Iris pigment epithelial cell (primary cell): ENCODE measurements around the gene GRPEL2.
A peak's percentile ranks its signal among the peaks of the same experiment; 100 is the strongest.

Source experiments
- DNase-seq: peaks from one replicate; pipeline ENCODE4 v3.0.0-alpha.2; 2011; ENCODE audit warnings: low read depth

The GRPEL2 gene

DNA sequence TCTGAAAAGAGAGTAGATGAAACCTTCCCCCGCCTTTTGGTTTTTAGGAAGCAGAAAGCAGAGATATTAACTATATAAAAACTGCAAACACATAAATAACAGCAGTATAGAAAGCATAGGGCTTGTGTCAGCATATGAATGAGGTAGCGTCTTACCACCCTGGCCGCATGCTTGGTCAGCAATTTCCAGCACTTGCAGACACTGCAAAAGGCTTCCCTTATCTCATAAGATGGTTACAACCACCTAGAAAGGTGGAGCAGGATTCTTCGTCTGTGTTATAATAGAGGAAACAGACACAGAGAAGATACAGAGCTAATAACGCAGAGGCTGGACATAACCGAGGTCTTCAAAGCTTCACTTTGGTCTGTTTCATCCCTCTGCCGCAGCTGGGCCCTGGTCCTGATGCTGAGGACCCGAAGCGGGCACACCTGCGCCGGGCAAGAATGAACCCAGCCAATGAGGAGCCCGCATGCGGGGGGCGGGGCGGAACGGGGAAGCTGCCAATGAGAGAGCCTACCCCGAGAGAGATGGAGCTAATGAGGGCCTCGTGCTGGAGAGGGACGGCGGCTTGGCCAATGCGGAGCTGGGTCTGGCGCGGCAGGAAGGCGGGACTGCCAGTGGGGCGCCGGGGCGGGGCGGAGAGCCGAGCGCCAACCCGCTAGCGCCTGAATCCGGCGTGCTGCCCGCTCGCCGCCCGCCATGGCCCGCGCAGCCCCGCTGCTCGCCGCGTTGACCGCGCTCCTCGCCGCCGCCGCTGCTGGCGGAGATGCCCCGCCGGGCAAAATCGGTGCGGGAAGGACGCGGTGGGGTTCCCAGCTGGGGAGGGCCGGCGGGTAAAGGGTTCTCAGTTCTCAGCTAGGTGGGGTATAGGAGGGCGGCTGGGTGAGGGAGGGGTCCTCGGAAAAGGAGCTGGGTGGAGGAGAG lies 12.3 kb downstream of the GRPEL2 start, which contains the start of gene PCYOX1L:
PCYOX1L (plus strand) TSS at position 677 of the 924 bp plus-strand sequence; CDS start at position 700, 23 bp downstream.
- peak; percentile 96 for DNase-seq

DNA sequence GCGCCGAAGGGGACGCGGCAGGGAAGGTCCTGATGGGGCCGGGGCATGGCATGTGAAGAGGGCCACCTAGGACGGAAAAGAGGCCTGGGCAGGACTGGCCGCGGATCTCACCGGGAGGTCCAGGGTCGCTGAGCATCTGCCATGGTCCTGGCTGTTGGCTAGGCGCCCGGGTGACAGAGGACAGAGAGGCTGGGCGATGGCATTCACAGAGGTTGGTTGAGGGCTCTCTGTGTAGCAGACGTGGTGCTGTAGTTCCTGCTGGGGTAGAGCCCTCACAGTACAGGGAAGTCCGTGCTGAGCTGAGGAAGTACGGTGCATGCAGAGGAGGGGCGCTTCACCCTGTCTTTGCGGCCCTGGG lies 13.0 kb downstream of the GRPEL2 start:
- DNase-seq = peak; percentile 28

DNA sequence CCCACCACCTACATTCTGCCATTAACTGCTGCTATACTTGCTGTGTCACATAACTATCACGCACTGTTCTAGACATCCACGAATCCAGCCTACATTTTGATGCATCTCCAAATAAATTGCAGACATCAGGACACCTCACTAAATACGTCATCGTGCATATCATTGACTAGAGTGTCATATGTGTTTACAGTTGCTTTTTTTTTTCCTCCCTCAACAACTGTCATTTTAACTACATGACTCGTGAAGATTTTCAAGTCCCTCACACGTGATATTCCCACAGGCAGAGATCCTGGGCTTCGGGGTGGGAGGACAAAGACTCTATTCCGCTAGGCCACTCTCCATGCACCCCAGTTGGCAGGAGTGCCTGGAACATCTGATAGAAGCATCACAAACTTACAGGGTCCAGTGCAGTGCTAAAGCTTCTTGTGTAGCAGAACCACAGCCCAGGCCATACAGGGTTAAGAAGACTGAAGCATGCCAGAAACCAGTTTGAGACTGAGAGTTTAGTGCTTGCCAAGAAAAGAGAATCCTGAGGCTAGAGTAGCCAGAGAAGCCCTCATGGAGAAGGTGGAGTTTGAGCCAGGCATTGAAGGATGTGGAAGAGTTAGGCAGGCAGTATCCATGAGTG lies 13.7 kb downstream of the GRPEL2 start:
- no peak for DNase-seq

DNA sequence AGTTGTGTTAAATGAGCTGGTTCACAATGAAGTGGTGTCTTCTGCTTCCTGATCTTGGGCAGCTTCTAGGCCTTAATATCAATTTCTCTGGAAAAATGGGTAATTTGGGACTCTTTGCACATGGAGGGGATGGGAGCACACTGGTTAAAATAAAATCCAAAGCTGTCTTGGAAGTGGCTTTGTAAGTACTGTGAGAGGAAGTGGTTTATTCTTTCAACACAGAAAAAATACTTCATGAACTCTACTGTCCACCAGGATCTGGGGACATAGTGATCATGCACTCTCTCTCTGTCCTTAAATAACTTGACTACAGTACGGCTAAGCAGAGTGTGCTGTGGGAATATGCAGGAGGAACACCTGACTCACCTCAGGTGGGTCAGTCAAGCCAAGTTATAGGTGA lies 15.0 kb downstream of the GRPEL2 start:
- no peak for DNase-seq

DNA sequence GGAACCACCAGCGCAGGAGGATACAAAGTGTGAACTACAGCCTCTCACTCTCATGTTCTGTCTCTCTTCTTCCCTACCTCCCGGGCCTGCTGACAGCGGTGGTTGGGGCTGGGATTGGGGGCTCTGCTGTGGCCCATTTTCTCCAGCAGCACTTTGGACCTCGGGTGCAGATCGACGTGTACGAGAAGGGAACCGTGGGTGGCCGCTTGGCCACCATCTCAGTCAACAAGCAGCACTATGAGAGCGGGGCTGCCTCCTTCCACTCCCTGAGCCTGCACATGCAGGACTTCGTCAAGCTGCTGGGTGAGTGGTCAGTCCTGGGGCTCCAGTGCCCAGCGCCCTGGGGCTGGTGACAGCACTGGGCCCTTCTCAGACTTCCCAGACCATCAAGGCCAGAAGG lies 17.2 kb downstream of the GRPEL2 start:
- DNase-seq = no peak

DNA sequence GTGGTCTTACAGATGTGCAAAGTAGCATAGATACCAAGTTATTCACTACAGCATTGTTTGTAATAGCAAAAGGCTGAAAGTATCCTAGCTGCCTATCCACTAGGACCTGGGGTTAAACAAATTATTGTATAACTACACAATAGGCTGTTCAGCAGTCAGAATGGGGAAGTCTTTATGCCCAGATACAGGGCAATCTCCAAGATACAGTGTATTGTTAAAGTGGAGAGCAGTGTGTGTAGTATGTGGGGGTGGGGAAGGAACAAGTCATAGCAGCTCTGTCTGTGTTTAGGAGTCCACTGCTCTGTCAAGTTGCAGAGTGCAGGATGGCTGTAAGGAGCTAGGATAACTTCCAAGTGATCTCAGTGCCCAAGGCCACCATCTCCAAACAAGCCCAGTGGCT lies 18.1 kb downstream of the GRPEL2 start:
- no peak for DNase-seq

DNA sequence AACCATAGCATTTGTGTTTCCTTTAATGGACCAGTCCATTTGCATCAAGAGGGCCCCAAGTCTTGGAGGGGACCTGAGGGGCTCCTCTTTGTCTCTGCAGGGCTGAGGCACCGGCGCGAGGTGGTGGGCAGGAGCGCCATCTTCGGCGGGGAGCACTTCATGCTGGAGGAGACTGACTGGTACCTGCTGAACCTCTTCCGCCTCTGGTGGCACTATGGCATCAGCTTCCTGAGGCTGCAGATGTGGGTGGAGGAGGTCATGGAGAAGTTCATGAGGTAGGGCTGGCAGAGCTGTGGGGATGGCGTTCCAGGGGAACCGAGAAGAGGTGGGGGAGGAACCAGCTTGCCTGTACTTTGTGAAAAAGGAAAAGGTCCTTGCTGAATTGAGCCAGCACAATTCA lies 18.6 kb downstream of the GRPEL2 start:
- DNase-seq = no peak

DNA sequence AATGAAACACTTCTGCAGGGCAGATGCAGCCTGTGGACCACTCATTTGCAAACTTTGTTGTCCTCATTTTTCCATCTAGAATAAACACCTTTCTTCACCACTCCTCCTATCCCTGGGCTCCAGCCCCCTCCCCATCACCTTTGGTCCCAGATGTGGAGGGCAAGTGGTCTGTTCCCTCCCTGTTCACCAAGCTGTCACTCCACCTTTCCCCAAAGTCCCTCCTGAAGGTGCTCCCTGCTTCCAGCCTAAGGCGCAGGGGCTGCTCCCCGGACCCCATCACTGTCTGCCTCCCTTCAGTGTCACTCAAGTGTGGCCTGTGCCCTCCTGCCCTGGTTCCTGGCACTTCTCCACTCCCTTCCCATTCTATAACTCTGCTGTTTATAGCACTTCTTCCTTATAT lies 19.4 kb downstream of the GRPEL2 start:
- DNase-seq = no peak

DNA sequence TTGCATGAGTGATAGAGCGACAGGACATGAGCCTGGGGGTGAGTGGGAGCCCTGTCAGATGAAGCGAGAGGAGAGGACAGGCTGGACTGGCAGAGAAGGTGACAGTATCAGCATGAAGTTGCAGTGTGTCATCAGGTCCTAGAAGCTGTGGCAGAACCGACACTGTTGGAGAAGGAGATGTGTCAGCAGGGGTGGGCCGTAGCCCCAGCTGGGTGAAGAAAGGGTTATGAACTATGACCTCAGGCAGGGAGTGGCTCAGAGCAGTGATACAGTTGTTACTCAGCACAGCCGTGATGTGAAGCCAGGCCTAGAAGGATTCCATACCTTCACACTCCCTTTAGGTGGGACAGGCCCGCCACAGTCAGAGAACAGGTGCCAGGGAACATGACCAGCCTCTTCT lies 20.1 kb downstream of the GRPEL2 start:
- DNase-seq = no peak

DNA sequence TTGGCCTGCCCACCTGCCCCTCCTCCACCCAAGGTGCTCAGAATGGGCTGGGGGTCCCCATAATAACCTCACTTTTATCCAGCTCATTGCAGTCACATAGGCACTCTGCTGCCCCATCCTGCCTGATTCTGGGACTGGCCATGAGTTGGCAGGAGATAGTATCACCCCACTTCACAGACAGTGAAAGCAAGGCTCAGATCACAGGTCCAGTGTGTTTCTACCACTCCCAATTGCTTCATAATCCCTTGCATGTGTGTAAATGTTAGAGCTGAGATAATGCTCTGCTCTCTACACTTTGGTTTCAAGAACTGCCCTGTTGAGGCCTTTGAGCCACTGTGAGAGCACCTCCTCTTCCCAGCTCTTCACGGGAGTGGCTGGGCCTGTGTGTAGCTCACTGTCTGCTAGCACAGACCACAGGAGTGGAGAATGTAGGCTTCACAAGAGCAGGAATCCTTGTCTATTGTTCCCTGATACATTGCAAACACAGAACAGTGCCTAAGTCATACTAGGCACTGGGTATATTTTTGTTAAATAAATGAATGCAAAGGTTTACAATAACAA lies 20.9 kb downstream of the GRPEL2 start:
- no peak for DNase-seq

DNA sequence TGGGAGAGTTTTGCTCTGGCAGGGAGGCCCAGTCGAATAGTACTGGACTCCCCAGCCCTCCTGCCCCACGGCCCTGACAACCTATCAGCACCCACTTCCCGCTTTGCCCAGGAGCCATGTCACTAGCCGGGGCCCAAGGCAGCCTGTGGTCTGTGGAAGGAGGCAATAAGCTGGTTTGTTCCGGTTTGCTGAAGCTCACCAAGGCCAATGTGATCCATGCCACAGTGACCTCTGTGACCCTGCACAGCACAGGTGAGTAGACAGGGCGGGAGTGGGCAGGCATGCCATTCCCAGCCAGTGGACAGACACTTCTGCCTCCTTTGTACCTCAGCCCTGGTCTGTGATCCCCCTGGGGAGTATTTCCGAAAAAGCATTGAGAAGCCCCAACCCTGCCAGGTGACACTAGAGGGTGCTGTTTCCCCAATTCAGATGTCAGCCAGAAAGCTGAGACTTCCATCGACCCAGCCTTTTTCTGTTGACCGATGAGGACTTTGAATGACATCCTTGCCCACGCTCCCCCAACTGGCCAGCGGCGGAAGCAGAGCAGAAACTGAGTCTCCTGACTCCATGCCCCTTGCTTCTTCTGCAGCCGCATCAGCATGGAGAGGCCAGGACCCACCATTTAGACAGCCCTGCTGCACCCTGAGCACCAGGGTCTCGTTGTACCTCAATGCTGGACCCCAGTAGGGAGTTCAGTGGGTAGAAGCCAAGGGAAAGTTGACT lies 22.1 kb downstream of the GRPEL2 start:
- DNase-seq = peak; percentile 67

DNA sequence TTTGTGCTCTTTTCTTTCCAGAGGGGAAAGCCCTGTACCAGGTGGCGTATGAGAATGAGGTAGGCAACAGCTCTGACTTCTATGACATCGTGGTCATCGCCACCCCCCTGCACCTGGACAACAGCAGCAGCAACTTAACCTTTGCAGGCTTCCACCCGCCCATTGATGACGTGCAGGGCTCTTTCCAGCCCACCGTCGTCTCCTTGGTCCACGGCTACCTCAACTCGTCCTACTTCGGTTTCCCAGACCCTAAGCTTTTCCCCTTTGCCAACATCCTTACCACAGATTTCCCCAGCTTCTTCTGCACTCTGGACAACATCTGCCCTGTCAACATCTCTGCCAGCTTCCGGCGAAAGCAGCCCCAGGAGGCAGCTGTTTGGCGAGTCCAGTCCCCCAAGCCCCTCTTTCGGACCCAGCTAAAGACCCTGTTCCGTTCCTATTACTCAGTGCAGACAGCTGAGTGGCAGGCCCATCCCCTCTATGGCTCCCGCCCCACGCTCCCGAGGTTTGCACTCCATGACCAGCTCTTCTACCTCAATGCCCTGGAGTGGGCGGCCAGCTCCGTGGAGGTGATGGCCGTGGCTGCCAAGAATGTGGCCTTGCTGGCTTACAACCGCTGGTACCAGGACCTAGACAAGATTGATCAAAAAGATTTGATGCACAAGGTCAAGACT lies 22.8 kb downstream of the GRPEL2 start:
- DNase-seq = no peak

DNA sequence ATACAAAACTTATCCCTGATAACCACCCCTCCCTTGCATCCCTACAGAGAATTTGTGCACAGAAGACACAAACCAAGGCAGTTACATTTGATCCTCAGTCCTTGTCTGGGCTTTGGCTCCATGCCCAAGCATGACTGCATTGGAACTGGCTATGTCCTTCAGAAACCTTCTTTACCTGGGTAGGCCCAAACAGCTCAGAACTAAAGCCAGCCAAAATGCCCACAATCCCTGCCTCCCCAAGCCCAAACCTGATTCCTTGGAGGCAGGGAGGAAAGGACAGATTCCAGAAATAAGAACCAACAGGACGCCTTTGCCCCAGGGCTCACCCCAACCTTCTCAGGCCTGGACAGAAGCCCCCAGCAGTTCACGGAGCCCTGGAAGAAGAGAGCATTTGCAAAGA lies 25.6 kb downstream of the GRPEL2 start:
- DNase-seq = no peak

DNA sequence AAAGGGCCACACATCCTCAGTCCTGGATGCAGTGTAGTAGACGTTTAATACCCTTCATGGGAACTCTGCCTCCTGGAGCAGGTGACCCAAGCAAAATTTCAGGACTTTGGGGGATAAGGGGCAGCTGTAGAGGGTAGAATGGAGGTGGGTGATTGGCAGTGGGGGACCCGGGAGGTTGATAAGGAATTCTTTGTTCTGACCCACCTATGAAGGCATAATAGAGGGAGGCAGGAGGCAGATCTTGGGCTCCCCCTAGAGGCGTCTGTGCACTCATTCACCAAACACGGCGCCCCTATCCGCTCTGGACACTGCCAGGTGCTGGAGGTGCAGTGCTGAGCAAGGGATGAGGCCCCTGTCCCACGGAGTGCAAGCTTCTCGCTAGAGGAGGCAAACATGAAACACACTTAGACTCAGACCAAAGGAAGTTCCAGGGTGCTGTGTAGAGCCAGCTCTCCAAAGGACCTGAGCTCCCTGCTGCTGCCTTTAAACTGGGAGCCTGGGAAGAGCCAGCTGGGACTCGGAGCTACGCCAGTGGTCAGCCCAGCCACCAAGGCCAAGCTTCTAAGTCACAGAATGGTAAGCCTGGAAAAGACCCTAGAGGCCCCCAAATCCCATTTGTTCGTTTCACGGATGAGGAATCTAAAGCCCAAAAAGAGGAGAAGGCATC lies 26.1 kb downstream of the GRPEL2 start:
- DNase-seq = peak; percentile 41

DNA sequence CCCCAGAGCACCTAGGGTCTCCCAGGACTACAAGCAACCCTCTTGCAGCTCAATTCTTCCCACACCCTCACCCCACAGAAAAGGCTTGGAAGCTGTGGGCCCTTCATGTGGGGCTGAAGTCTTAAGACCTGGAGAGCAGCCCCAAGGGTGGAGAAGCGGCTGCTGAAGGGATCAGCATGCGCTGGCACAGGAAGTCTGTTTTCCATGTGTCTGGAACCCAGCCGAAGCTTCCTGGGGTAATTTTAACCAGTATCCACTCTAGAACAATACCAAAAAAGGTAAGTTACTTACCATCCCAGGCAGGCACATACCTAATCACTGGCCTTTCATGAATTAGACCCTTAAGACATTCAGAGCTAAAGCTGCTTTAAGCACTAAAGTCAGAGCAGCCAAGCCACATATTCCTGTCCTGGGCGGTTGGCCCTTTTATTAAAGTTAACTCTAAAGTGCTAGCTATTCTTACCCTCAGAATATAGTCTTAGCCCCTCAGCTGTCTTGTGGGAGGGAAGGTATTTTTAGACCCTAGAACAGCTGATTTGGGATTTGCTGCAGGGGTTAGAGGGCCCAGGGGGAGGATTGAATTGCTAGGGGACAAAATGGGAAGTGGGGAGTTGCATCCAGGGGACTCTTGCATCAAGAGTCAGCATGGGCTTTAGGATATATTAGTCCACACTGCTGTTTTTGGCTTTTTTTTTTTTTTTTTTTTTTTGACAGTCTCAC lies 26.9 kb downstream of the GRPEL2 start:
- no peak for DNase-seq

DNA sequence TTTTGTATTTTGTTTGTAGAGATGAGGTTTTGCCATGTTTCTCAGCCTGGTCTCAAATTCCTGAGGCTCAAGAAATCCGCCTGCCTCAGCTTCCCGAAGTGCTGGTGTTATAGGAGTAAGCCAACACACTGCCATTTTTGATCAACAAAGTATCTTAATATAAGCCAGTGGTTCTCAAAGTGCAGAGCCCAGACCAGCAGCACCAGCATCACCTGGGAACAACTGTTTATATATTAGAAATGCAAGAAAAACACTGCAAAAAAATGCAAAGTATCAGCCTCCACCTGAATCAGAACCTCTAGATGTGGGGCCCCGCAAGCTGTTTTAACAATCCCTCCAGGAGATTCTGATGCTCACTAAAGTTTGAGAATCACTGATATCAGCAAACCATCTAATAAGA lies 27.6 kb downstream of the GRPEL2 start:
- no peak for DNase-seq

DNA sequence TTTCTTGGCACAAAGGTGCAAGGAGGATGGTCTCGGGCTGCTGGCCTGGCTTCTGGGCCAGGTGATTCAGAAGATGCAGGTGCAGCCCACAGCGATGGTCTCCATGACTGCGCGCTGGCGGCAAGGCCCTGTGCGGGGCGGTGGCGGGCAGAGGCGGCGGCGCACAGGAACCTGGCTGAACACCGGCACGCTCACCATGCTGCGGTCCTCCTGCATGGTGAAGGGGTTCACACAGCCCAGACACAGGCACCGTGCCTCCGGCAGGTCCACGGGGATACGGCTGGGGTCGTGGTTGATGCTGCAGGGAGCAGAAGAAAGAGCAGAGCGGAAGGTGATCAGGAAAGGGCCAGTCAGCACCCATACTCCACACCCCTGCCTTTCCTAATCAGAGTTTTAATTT lies 29.0 kb downstream of the GRPEL2 start:
- DNase-seq = no peak

DNA sequence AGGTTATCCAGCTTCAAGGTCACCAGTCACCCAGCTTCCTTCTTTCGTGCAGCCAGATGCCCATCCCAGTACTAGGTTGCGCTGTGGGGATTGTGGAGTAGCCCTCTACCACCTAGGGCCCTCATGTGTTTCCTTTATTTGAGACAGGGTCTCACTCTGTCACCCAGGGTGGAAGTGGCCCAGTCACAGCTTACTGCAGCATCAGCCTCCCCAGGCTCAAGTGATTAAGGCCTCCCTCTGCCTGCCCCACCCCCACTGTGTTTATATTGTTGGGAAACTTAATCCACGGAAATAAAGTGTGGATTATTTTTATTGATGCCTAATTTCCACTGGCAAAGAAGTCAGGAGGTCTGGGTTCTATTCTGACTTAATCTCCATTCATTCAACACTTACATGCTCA lies 29.5 kb downstream of the GRPEL2 start:
- no peak for DNase-seq

DNA sequence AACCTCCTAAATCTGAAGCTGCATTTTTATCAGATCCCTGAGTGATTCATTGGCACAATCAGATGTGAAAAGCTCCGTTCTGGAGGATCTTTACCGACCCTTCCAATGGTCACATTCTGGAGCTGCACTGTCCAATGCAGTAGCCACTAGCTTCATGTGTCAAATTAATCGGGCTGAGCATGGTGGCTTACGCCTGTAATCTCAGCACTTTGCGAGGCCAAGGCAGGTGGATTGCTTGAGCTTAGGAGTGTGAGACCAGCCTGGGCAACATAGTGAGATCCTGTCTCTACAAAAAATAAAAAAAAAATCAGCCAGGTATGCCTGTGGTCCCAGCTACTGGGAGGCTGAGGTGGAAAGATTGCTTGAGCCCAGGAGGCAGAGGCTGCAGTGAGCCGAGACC lies 30.1 kb downstream of the GRPEL2 start:
- DNase-seq = no peak

DNA sequence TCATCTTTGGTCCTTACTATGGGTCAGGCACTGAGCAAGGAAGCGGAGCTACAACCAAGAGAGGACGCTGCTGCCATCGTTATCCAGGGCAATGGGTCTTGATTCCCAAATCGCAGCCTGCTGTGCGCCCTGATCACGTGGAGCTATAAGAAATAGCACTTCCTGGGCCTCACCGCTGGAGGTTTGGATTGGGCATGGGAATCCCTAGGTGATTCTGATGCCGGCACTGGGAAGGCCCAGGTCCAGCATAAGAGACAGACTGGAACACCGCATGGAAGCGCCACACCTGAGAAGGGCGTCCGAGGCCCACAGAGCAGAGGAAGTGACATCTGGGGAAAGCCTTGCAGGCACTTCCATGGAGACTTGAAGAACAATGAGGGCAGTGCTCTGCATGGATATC lies 30.8 kb downstream of the GRPEL2 start:
- DNase-seq = no peak
